ENCODE measurements around the gene FUT7. TPM values are rescaled to one million over a fixed set of nuclear protein-coding genes. Genes with fewer than 3 reads are reported as not detected.

The FUT7 gene
- total RNA-seq, 2 experiments from 2014 or later: 0.68 to 2.8 TPM

DNA sequence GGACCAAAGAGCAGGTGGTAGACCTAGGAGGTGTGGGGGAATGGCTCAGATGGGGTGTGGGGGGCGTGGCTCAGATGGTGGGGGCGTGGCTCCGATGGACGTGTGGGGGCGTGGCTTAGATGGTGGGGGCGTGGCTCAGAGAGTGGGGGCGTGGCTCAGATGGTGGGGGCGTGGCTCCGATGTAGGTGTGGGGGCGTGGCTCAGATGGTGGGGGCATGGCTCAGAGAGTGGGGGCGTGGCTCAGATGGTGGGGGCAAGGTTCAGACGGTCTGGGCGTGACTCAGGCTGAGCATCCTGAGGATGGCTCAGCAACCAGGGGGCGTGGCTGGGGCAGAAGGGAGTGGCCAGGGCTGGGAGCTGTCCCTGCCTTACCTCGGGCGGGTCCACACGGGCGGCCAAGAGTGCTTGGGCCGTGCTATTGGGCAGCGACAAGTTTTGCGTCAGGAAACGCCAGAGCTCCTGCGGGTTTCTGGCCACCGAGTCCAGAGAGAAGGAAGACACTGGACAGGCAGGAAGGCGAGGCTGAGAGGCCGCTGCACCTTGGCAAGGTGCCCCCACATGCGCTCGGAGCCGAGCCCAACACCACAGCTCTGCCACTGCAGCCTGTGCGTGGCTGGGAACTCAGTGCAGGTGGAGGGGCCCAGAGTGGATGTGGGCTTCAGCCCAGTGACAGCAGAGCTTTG lies 9.8 kb downstream of the FUT7 start:
- ATAC-seq (peak; percentile 85), DNase-seq (peak; percentile 87)
- H3K27me3 Mint-ChIP-seq: peaks cover under 1% of the 10 kb centered on the region
- no peak overlapping the region for H3K27ac Mint-ChIP-seq
- peaks cover 18% of the 10 kb centered on the region for H3K4me1 Mint-ChIP-seq
- H3K9me3 Mint-ChIP-seq (ENCODE audit: low read depth): no peaks in the 10 kb centered on the region
- H3K4me3 Mint-ChIP-seq: no peak overlapping the region
- H3K36me3 Mint-ChIP-seq: no peaks in the 10 kb centered on the region
- CTCF ChIA-PET: interaction anchor here (0.6 to 9.7 kb wide), 5 partner anchors 14 to 214 kb away, joined by 3 to 79 read pairs (median 4); no protein-coding TSS in a partner anchor

DNA sequence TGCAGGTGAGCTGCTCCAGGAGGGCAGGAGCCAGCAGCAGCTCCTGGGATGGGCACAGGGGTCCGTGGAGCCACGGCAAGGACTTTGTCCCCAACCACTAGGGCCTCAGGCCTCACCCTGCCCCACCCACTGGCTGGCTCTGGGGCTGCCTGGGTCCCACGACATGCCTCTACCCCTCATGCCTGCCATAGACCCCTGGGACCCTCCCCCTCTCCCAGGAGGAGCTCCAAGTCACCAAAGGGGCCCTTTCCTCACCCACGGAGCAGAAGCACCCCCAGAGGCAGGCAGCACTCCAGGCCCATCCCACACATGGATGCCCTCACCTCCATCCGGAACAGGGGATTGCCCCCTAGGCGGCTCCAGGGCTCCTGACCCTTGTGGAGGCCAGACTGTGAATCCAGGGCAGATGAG lies 10.3 kb downstream of the FUT7 start:
- Mint-ChIP-seq H3K4me3 (no peak overlapping the region), H3K27me3 (no peaks in the 10 kb centered on the region), H3K36me3 (no peaks in the 10 kb centered on the region), H3K4me1 (peaks cover 16% of the 10 kb centered on the region), H3K27ac (no peak overlapping the region), H3K9me3 (ENCODE audit: low read depth) (no peaks in the 10 kb centered on the region)
- ATAC-seq: no peak
- CTCF ChIA-PET: interaction anchor here (0.7 to 9.7 kb wide), 9 partner anchors 8 to 233 kb away, joined by 3 to 79 read pairs (median 4); partner anchors contain the start of gene ABCA2
- DNase-seq: no peak

DNA sequence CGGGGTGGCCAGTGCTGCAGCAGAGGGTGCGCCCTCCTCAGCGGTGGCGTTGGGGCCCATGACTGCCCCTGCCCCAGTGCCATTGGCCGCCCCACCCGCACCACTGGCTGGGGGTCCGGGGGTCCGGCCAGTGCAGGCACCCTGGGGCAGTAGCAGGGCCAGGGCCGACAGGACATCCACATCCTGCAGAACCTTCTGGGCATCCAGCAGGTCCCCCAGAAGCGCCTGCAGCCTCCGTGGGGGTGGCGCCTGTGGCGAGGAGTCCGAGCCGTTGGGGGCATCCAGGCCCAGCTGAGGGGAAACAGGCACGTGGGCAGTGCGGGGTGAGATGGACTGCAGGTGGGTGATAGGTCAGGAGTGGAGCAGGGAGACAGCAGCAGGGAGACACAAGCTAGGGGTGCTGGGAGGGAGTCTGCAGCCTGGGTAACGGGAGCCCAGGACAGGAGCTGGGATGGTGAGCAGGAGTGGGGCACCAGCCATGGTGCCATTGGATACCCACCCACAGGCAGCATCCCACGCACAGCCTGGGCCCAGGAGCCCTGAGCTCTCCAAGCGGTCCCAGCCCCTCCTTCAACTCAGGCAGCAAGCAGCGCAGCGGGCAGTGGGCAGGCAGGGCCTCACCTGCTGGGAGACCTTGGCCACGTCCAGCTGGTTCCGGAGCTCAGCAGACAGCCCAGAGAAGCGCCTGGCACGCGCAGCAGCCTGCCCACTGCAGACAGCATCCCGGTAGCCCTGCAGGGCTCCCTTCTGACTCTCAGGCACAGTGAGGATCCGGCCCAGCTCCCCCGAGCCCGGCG lies 10.9 kb downstream of the FUT7 start:
- DNase-seq (no peak), ATAC-seq (no peak)
- Mint-ChIP-seq H3K27ac (no peak overlapping the region), H3K4me3 (no peak overlapping the region), H3K4me1 (peaks cover 14% of the 10 kb centered on the region), H3K27me3 (no peaks in the 10 kb centered on the region), H3K9me3 (ENCODE audit: low read depth) (no peaks in the 10 kb centered on the region), H3K36me3 (no peaks in the 10 kb centered on the region)
- CTCF ChIA-PET: interaction anchor here (0.7 to 9.7 kb wide), 8 partner anchors 8 to 233 kb away, joined by 3 to 79 read pairs (median 4); partner anchors contain the start of genes ABCA2 and FUT7

DNA sequence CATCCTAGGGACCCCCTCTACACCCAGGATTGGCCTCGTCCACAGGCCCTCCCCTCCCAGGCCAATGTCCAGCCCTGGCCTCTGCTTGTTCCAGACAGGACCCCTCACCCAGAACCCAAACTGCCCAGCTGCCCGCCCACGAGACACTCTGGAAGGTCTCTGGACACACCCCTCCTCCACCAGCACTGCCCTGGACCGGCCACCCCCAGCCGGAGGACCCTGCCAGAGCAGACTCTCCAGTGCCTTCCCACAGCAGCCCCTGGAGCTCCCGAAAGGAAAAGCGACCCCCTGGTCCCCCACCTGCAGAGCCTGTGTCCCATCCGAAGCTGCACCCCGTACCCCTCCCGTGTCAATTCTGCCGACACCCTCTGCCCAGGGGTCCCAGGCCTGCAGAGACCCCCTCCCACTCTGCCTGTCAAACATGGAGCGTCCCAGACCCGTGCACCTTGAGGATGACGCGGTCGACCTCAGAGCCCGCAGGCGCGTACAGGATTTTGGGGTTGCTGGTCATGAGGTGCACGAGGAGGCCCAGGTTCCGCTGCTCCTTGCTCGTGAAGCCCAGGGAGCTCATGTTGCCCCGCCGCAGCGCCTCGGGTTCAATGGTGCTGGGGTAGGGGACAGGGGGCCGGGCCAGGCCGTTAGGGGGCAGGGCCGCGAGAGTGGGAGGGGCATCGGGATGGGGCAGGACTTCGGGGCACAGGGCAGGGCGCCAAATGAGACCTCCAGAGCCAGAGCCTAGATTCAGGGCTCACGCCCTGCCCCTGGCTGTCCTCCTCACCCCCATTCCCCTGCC lies 11.8 kb downstream of the FUT7 start:
- peaks cover 1% of the 10 kb centered on the region for H3K36me3 Mint-ChIP-seq
- H3K27ac Mint-ChIP-seq: no peak overlapping the region
- H3K27me3 Mint-ChIP-seq: no peaks in the 10 kb centered on the region
- ATAC-seq (no peak), DNase-seq (no peak)
- H3K9me3 Mint-ChIP-seq (ENCODE audit: low read depth): no peaks in the 10 kb centered on the region
- no peak overlapping the region for H3K4me3 Mint-ChIP-seq
- peaks cover 14% of the 10 kb centered on the region for H3K4me1 Mint-ChIP-seq
- CTCF ChIA-PET: interaction anchor here (1.0 to 9.7 kb wide), 5 partner anchors 9 to 72 kb away, joined by 3 to 79 read pairs (median 7); partner anchors contain the start of genes ABCA2 and FUT7

DNA sequence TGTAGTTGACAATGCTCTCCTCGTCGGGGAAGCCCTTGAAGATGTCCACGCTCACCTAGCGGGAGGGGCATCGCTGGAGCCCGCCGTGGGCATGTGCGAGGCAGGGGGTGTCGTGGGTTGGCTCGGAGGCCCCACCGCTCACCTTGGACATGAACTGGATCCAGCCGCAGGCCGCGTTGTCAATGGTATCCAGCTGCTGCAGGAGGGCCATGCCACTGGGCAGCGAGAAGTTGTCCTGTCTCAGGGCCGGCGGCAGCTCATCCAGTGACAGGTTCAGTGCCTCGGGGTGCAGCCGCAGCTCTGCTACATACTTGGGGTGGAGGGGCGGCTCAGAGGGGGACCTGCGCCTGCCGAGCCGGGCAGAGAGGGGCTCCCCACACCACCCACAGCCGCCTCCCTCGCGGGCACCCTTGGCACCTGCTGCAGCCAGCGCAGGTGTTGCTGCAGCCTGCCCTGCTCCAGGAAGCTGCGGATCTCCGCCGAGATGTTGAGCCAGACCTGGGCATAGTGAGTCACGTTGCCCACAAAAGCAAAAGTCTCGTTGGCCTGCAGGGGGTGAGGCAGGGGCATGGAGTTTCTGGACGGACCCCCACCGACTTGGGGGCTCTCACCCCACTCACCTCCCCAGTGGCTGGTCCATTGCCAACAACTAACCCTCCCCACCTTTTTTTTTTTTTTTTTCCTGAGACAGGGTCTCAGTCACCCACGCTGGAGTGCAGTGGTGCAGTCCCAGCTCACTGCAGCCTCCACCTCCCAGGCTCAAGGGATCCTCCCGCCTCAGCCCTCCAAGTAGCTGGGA lies 12.9 kb downstream of the FUT7 start:
- Mint-ChIP-seq H3K36me3 (peaks cover 1% of the 10 kb centered on the region), H3K9me3 (ENCODE audit: low read depth) (no peaks in the 10 kb centered on the region), H3K27me3 (no peaks in the 10 kb centered on the region), H3K4me3 (no peak overlapping the region), H3K4me1 (peaks cover 7% of the 10 kb centered on the region), H3K27ac (no peak overlapping the region)
- no peak for DNase-seq
- CTCF ChIA-PET: interaction anchor here (1.0 to 4.4 kb wide), 2 partner anchors 10 to 11 kb away, joined by 3 to 19 read pairs; partner anchors contain the start of gene ABCA2
- no peak for ATAC-seq

DNA sequence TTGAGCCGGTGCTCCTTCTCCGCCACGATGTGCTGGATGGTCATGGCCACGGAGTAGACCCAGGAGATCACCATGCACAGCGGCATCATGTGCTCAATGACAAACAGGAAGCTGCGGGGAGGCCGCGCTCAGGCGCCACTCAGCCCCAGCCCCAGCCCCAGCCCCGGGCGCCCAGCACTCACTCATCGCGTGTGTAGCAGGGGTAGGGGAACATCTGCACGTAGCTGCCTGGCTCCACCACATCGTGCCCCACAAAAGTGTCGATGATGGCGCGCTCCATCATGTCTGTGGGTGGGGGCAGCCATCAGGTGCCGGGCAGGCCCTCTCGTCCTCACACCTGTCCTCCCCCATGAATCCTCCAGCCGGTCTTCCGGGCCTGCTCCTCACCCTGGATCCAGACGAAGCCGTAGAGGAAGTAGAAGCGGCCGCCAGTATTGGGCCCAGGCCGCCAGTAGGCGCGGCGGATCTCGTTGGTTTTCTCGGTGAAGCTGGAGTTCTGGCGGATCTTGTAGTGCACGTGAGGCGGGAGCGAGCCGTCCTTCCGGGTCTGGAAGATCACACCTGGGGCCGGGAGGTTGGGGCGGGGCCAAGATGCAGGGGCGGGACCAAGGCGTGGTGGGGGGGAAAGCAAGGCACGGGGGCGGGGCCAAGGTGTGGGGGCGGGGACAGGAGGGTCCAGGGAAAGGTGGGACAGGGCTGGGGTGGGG lies 13.9 kb downstream of the FUT7 start:
- CTCF ChIA-PET: interaction anchor here (4.4 kb wide), 1 partner anchor 11 kb away, joined by 19 read pairs; the partner anchor contains the start of gene ABCA2
- DNase-seq: no peak
- ATAC-seq: no peak
- no peaks in the 10 kb centered on the region for H3K27me3 Mint-ChIP-seq
- H3K9me3 Mint-ChIP-seq (ENCODE audit: low read depth): no peaks in the 10 kb centered on the region
- H3K4me1 Mint-ChIP-seq: peaks cover 4% of the 10 kb centered on the region
- no peak overlapping the region for H3K27ac Mint-ChIP-seq
- H3K4me3 Mint-ChIP-seq: no peak overlapping the region
- peaks cover 1% of the 10 kb centered on the region for H3K36me3 Mint-ChIP-seq

DNA sequence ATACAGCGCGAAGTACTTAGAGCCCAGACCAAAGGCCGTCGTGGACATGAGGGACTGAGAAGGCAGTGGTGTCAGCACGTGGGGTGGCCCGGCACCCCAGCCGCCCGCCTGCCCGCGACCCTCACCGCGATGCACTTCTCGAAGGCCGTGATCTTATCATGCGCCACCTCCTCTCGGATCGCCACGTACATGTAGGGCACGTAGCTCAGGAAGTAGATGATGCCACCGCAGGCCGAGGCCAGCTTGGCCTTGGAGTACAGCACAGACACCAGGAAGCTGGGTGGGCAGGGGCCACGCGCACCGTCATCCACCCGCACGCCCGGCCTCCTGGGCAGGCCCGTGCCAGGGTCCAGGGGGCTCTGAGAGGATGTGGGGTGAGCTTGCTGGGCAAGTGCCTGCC lies 14.8 kb downstream of the FUT7 start:
- Mint-ChIP-seq H3K4me3 (no peak overlapping the region), H3K4me1 (peaks cover 3% of the 10 kb centered on the region), H3K27me3 (no peaks in the 10 kb centered on the region), H3K9me3 (ENCODE audit: low read depth) (no peaks in the 10 kb centered on the region), H3K27ac (no peak overlapping the region), H3K36me3 (peaks cover 1% of the 10 kb centered on the region)
- CTCF ChIA-PET: interaction anchor here (4.4 kb wide), 1 partner anchor 12 kb away, joined by 19 read pairs; the partner anchor contains the start of gene ABCA2
- DNase-seq (no peak), ATAC-seq (no peak)

DNA sequence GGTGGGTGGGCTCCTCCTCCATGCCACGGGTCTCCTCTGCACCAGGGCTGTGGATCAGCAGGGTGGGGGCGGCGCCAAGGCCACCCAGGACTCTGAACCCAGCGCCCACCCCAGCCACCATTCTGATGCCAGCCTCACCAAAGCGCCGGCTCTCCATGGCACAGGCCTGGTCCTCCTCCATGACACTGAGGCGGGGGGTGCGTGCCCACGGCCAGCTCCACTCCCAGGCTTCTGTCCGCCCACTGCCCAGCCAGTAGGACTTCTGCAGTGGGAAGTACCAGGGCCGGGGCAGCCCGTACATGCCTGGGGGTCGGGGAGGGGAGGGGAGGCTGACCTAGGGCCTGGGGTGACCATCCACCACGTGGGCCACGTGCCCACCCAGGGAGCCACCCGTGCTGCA lies 15.5 kb downstream of the FUT7 start:
- DNase-seq: no peak
- Mint-ChIP-seq H3K27me3 (no peaks in the 10 kb centered on the region), H3K27ac (no peak overlapping the region), H3K4me1 (peaks cover 2% of the 10 kb centered on the region), H3K9me3 (ENCODE audit: low read depth) (no peaks in the 10 kb centered on the region), H3K4me3 (no peak overlapping the region), H3K36me3 (peaks cover 1% of the 10 kb centered on the region)
- no peak for ATAC-seq
- CTCF ChIA-PET: interaction anchor here (2.6 kb wide), 1 partner anchor 12 kb away, joined by 8 read pairs; the partner anchor contains the start of gene ABCA2

DNA sequence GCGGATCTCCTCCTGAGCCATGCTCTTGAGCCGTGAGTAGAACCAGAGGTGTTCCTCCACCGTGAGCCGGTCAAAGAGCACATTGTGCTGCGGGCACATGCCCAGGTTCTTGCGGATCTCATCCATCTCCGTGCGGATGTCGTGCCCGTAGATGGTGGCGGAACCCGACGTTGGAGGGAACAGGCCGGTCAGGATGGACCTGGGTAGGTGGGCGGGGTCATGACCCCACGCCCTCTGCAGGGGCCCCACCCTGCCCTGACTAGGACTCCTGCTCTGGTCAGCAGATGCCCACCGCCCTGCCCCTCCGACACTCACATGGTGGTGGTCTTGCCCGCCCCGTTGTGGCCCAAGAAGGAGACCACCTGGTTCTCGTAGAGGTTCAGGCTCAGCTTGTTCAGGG lies 15.9 kb downstream of the FUT7 start:
- Mint-ChIP-seq H3K27me3 (no peaks in the 10 kb centered on the region), H3K36me3 (peaks cover 1% of the 10 kb centered on the region), H3K4me1 (peaks cover 2% of the 10 kb centered on the region), H3K4me3 (no peak overlapping the region), H3K9me3 (ENCODE audit: low read depth) (no peaks in the 10 kb centered on the region), H3K27ac (no peak overlapping the region)
- no peak for ATAC-seq
- CTCF ChIA-PET: interaction anchor here (2.6 kb wide), 1 partner anchor 13 kb away, joined by 8 read pairs; the partner anchor contains the start of gene ABCA2
- no peak for DNase-seq

DNA sequence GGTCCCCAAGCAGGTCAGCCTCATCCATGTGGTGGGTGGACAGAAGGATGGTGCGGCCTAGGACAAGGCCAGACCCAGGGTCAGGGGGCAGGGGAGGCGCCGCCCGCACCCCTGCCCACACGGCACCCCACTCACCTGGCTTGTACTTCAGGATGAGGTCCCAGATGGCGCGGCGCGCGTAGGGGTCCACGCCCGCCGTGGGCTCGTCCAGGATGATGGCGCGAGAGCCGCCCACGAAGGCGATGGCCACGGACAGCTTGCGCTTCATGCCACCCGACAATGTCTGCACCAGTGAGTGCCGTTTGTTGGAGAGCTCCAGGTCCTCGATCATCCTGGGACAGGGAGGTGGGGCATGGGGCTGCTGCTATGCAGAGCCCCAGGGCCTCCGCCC lies 16.4 kb downstream of the FUT7 start:
- Mint-ChIP-seq H3K27ac (no peak overlapping the region), H3K9me3 (ENCODE audit: low read depth) (no peaks in the 10 kb centered on the region), H3K4me3 (no peak overlapping the region), H3K4me1 (peaks cover 2% of the 10 kb centered on the region), H3K36me3 (peaks cover 1% of the 10 kb centered on the region), H3K27me3 (no peaks in the 10 kb centered on the region)
- CTCF ChIA-PET: interaction anchor here (2.6 kb wide), 1 partner anchor 13 kb away, joined by 8 read pairs; the partner anchor contains the start of gene ABCA2
- DNase-seq (no peak), ATAC-seq (no peak)

DNA sequence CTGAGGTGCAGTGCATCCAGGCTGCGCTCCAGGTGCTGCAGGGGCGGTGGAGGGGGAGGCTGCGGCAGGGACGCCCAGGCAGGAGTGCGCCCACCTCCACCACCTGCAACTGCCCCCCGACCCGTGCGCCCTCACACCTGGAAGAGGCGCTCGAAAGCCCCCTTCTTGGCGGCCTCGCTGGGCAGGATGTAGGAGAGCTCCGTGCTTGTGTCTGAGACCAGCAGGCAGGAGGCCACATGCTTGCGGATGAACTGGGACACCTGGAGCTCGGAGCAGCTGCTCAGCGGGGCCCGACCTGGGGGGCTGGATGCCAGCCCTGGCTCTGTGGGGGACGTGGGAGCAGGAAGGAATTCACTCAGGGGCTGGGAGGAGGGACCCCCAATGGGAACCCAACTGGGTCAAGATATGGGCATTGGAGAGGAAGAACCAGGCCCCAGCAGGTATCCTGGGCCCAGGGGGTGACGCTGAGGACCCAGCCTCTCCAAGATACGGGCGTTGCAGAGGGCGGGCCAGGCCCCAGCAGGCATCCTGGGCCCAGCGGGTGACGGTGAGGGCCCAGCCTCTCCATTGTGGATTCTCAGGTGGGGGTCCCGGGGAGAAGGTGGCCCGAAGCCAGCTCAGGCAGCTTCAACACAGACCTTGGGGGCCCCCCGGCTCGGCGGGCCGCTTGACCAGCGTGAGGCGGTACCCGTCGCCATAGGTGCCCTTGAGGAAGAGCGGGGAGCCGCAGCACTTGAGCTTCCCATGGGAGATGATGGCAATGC lies 16.9 kb downstream of the FUT7 start:
- no peak overlapping the region for H3K4me3 Mint-ChIP-seq
- H3K4me1 Mint-ChIP-seq: peaks cover 3% of the 10 kb centered on the region
- peaks cover 1% of the 10 kb centered on the region for H3K36me3 Mint-ChIP-seq
- DNase-seq (no peak), ATAC-seq (no peak)
- CTCF ChIA-PET: interaction anchor here (1.0 to 2.6 kb wide), 2 partner anchors 14 to 22 kb away, joined by 3 to 8 read pairs; partner anchors contain the start of gene ABCA2
- no peak overlapping the region for H3K27ac Mint-ChIP-seq
- no peaks in the 10 kb centered on the region for H3K9me3 Mint-ChIP-seq (ENCODE audit: low read depth)
- no peaks in the 10 kb centered on the region for H3K27me3 Mint-ChIP-seq
